Mesendoderm (in vitro differentiated cells): ENCODE data around the gene MRM2.

Experiments used
- DNase-seq: peaks from one replicate; pipeline ENCODE4 v3.0.0; 2013
- H2AK5ac ChIP-seq: 2 replicates; pipeline ENCODE4 v1.6.1; 2013; ENCODE audit warnings: low read length, inconsistent platforms
- H2BK120ac ChIP-seq: 2 replicates; pipeline ENCODE4 v1.6.1; 2013; ENCODE audit warnings: low read depth, mild to moderate bottlenecking, low read length, moderate library complexity, mixed read lengths
- H2BK15ac ChIP-seq: replicated peaks from 2 replicates; pipeline ENCODE4 v1.6.1; 2013; ENCODE audit warnings: low read depth, mild to moderate bottlenecking, moderate library complexity
- H2BK5ac ChIP-seq: 2 replicates; pipeline ENCODE4 v1.6.1; 2013; ENCODE audit warnings: low read length, inconsistent platforms
- H3K18ac ChIP-seq: 2 replicates; pipeline ENCODE4 v1.6.1; 2013; ENCODE audit warnings: mild to moderate bottlenecking, low read length, mixed read lengths
- H3K23ac ChIP-seq: one replicate; pipeline ENCODE4 v1.6.1; 2013; ENCODE audit warnings: low read length
- H3K27ac ChIP-seq: 2 replicates; pipeline ENCODE4 v1.5.1; 2013; ENCODE audit warnings: low read depth, mild to moderate bottlenecking, inconsistent platforms, low read length, moderate library complexity
- H3K27me3 ChIP-seq: 2 replicates; pipeline ENCODE4 v1.6.1; 2013; ENCODE audit warnings: low read length, control low read depth, mild to moderate bottlenecking, inconsistent platforms; ENCODE audit not compliant: insufficient read depth, poor library complexity
- H3K36me3 ChIP-seq: 2 replicates; pipeline ENCODE4 v1.6.1; 2013; ENCODE audit warnings: low read length, inconsistent platforms; ENCODE audit not compliant: control insufficient read depth, insufficient read depth
- H3K4ac ChIP-seq: one replicate; pipeline ENCODE4 v1.6.1; 2013; ENCODE audit warnings: low read depth, mild to moderate bottlenecking, low read length, moderate library complexity
- H3K4me1 ChIP-seq: 2 replicates; pipeline ENCODE4 v1.6.1; 2013; ENCODE audit warnings: low read depth, low read length, inconsistent platforms; ENCODE audit not compliant: control insufficient read depth
- H3K4me2 ChIP-seq: 2 replicates; pipeline ENCODE4 v1.6.1; 2013; ENCODE audit warnings: low read length
- H3K4me3 ChIP-seq: 2 replicates; pipeline ENCODE4 v1.5.1; 2013; ENCODE audit warnings: mild to moderate bottlenecking, low read length
- H3K56ac ChIP-seq: one replicate; pipeline ENCODE4 v1.6.1; 2013; ENCODE audit warnings: low read length
- H3K79me1 ChIP-seq: 2 replicates; pipeline ENCODE4 v1.6.1; 2013; ENCODE audit warnings: low read length, inconsistent platforms
- H3K79me2 ChIP-seq: 2 replicates; pipeline ENCODE4 v1.6.1; 2013; ENCODE audit warnings: mild to moderate bottlenecking, low read length; ENCODE audit not compliant: control insufficient read depth, insufficient read depth
- H3K9ac ChIP-seq: 2 replicates; pipeline ENCODE4 v1.6.1; 2013; ENCODE audit warnings: low read length, inconsistent platforms
- H4K5ac ChIP-seq: one replicate; pipeline ENCODE4 v1.6.1; 2013; ENCODE audit warnings: low read length
- H4K8ac ChIP-seq: one replicate; pipeline ENCODE4 v1.6.1; 2013; ENCODE audit warnings: low read depth, mild to moderate bottlenecking, control low read depth, low read length, moderate library complexity
- WGBS: extraction: QIAGEN DNeasy Blood & Tissue Kit; methylation state at CpG from one replicate; pipeline ENCODE4 v1.1.7; 2013; ENCODE audit warnings: low lambda C conversion rate, missing lambda C conversion rate; ENCODE audit not compliant: insufficient coverage; ENCODE audit errors: extremely low coverage; 5-methylcytosine and 5-hydroxymethylcytosine counted together

The MRM2 gene

DNA sequence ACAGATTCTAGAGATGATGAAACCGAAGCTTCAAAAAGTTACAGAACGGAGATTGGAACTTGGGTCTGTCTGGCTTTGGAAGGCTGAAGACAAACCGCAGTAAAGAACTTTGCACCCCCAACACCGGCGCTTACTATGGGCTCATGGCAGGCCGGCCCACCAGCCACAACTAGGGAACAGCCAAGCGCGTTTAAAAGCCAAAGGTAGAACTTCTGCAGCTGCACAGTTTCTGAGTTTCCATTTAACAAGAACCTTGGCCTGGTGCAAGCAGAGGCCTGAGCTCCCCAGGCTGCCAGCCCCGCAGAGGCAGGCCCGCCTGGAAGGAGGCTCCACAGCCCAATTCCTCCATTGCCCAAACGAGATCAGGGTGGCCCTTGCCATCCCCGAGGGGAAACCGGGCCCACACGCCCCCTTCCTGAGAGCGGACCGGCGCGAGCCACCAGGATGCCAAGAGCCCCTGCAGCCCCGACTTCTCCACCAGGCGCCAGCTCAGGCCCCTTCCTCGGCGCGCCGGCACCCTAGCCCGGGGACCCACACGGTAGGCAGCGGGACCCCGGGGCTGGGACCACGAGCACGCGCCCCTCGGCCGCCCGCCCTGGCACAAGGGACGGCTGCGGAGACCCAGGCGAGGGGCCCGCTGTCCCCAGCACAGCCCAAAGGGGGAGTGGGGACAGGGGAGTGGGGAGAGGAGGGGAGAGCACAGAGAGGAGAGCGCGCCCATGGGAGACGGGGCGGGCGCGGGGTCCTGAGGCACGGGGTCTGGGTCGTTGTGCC is 9.8 kb downstream of the MRM2 start:
- peak overlapping the region; percentile 88 for H3K56ac ChIP-seq
- H2AK5ac ChIP-seq: no peak overlapping the region
- H3K27ac ChIP-seq: no peak overlapping the region
- peak overlapping the region; percentile 17 for H3K4ac ChIP-seq
- peak overlapping the region; percentile 81 for H3K4me3 ChIP-seq
- H2BK120ac ChIP-seq: no peak overlapping the region
- H3K18ac ChIP-seq: peak overlapping the region; percentile 65
- H3K79me1 ChIP-seq: peaks cover 23% of the 10 kb centered on the region
- no peak overlapping the region for H4K5ac ChIP-seq
- H3K27me3 ChIP-seq: no peaks in the 10 kb centered on the region
- H3K4me2 ChIP-seq: peak overlapping the region; percentile 87
- H3K79me2 ChIP-seq: peaks cover 20% of the 10 kb centered on the region
- peak overlapping the region; percentile 30 for H4K8ac ChIP-seq
- WGBS: no CpG with 5 or more reads among the region's 46 CpGs
- H3K4me1 ChIP-seq: no peaks in the 10 kb centered on the region
- H3K36me3 ChIP-seq: peaks cover 10% of the 10 kb centered on the region
- H3K23ac ChIP-seq: peak overlapping the region; percentile 45
- DNase-seq: peak; percentile 27
- no peak overlapping the region for H2BK15ac ChIP-seq
- peak overlapping the region; percentile 75 for H3K9ac ChIP-seq
- H2BK5ac ChIP-seq: no peak overlapping the region

DNA sequence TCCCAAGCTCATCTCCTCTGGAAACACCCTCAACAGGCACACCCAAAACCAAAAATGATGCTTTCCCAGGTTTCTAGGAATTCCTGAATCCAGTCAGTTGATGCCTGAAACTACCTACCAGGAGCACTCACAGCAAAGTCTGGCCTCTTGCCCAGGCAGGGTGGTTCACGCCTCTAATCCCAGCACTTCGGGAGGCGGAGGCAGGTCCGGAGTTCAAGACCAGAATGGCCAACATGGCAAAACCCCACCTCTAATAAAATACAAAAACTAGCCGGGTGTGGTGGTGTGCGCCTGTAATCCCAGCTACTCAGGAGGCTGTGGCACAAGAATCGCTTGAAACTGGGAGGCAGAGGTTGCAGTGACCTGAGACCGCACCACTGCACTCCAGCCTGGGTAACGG is 11.1 kb downstream of the MRM2 start:
- no peak for DNase-seq
- Histone ChIP-seq H3K4me3 (no peak overlapping the region), H3K27ac (no peak overlapping the region), H3K79me1 (peaks cover 20% of the 10 kb centered on the region), H3K4me2 (no peak overlapping the region), H3K36me3 (peaks cover 7% of the 10 kb centered on the region), H2AK5ac (no peak overlapping the region), H2BK15ac (no peak overlapping the region), H3K27me3 (no peaks in the 10 kb centered on the region), H2BK5ac (no peak overlapping the region), H3K18ac (no peak overlapping the region), H4K8ac (no peak overlapping the region), H3K4ac (no peak overlapping the region), H3K23ac (no peak overlapping the region), H3K56ac (no peak overlapping the region), H4K5ac (no peak overlapping the region), H3K4me1 (no peaks in the 10 kb centered on the region), H3K79me2 (peaks cover 20% of the 10 kb centered on the region), H2BK120ac (no peak overlapping the region), H3K9ac (no peak overlapping the region)
- WGBS: no CpG with 5 or more reads among the region's 9 CpGs

GRCh38 chr7:2230226-2230625 is 11.8 kb downstream of the MRM2 start:
- Histone ChIP-seq H2BK120ac (no peak overlapping the region), H3K18ac (no peak overlapping the region), H4K8ac (no peak overlapping the region), H4K5ac (no peak overlapping the region), H2BK5ac (no peak overlapping the region), H3K4me1 (no peaks in the 10 kb centered on the region), H3K4me3 (no peak overlapping the region), H2BK15ac (no peak overlapping the region), H3K79me1 (peaks cover 20% of the 10 kb centered on the region), H3K56ac (no peak overlapping the region), H2AK5ac (no peak overlapping the region), H3K4ac (no peak overlapping the region), H3K23ac (no peak overlapping the region), H3K4me2 (no peak overlapping the region), H3K27me3 (no peaks in the 10 kb centered on the region), H3K27ac (no peak overlapping the region), H3K79me2 (peaks cover 20% of the 10 kb centered on the region), H3K36me3 (peaks cover 7% of the 10 kb centered on the region), H3K9ac (no peak overlapping the region)
- no peak for DNase-seq
- no CpG with 5 or more reads among the region's 8 CpGs for WGBS

- Histone ChIP-seq H3K4ac (no peak overlapping the region), H2BK5ac (no peak overlapping the region), H2BK15ac (no peak overlapping the region), H3K56ac (no peak overlapping the region), H3K23ac (no peak overlapping the region), H4K8ac (no peak overlapping the region), H3K9ac (no peak overlapping the region), H3K18ac (no peak overlapping the region), H3K4me3 (no peak overlapping the region), H3K36me3 (peaks cover 8% of the 10 kb centered on the region), H3K79me1 (peaks cover 22% of the 10 kb centered on the region), H3K4me1 (no peaks in the 10 kb centered on the region), H3K27me3 (no peaks in the 10 kb centered on the region), H4K5ac (no peak overlapping the region), H3K4me2 (no peak overlapping the region), H2BK120ac (no peak overlapping the region), H3K79me2 (peaks cover 20% of the 10 kb centered on the region), H2AK5ac (no peak overlapping the region), H3K27ac (no peak overlapping the region)
- no peak for DNase-seq
- WGBS: no CpG with 5 or more reads among the region's 7 CpGs
Observed at GRCh38 chr7:2229467-2229866, 12.5 kb downstream of the MRM2 start.

- no peak overlapping the region for H3K18ac ChIP-seq
- peaks cover 20% of the 10 kb centered on the region for H3K79me2 ChIP-seq
- no peak overlapping the region for H2BK120ac ChIP-seq
- peaks cover 8% of the 10 kb centered on the region for H3K36me3 ChIP-seq
- no peak overlapping the region for H2BK15ac ChIP-seq
- H3K4ac ChIP-seq: no peak overlapping the region
- no peak overlapping the region for H3K4me3 ChIP-seq
- H4K8ac ChIP-seq: no peak overlapping the region
- H3K56ac ChIP-seq: no peak overlapping the region
- no peak overlapping the region for H2BK5ac ChIP-seq
- H3K23ac ChIP-seq: no peak overlapping the region
- no peak overlapping the region for H3K27ac ChIP-seq
- H3K4me1 ChIP-seq: no peaks in the 10 kb centered on the region
- H2AK5ac ChIP-seq: no peak overlapping the region
- H4K5ac ChIP-seq: no peak overlapping the region
- WGBS: no CpG with 5 or more reads among the region's 8 CpGs
- H3K9ac ChIP-seq: no peak overlapping the region
- no peak overlapping the region for H3K4me2 ChIP-seq
- peaks cover 22% of the 10 kb centered on the region for H3K79me1 ChIP-seq
- DNase-seq: no peak
- H3K27me3 ChIP-seq: no peaks in the 10 kb centered on the region
Observed at GRCh38 chr7:2228921-2229320, 13.1 kb downstream of the MRM2 start.

- Histone ChIP-seq H3K36me3 (peaks cover 9% of the 10 kb centered on the region), H3K9ac (no peak overlapping the region), H3K79me1 (peaks cover 25% of the 10 kb centered on the region), H3K27ac (no peak overlapping the region), H3K4me1 (no peaks in the 10 kb centered on the region), H2BK5ac (no peak overlapping the region), H3K27me3 (no peaks in the 10 kb centered on the region), H4K8ac (no peak overlapping the region), H3K23ac (no peak overlapping the region), H2BK15ac (no peak overlapping the region), H3K18ac (no peak overlapping the region), H3K56ac (no peak overlapping the region), H4K5ac (no peak overlapping the region), H3K4ac (no peak overlapping the region), H2BK120ac (no peak overlapping the region), H3K79me2 (peaks cover 20% of the 10 kb centered on the region), H3K4me2 (no peak overlapping the region), H2AK5ac (no peak overlapping the region), H3K4me3 (no peak overlapping the region)
- no peak for DNase-seq
- no CpG with 5 or more reads among the region's 15 CpGs for WGBS
Observed at GRCh38 chr7:2227699-2228098, 14.3 kb downstream of the MRM2 start.
